PFSK-1 (cell line): ENCODE measurements around the gene SIGLEC11.

Source experiments
- POLR2AphosphoS5 ChIP-seq: IDR thresholded peaks from 2 replicates; pipeline ENCODE4 v1.6.1; 2012; ENCODE audit warnings: low read depth, mild to moderate bottlenecking, control low read depth, low read length, moderate library complexity
- REST ChIP-seq, 2 experiments: IDR thresholded peaks; 2 replicates each; pipeline versions ENCODE4 v1.6.1 to v1.8.0; 2011 to 2012; ENCODE audit warnings: low read depth in 2 of 2, low read length in 2 of 2, control low read depth in 1 of 2, inconsistent platforms in 1 of 2, mild to moderate bottlenecking in 1 of 2, moderate library complexity in 1 of 2; ENCODE audit not compliant: insufficient read depth in 1 of 2
- SIN3A ChIP-seq: IDR thresholded peaks from 2 replicates; pipeline ENCODE4 v1.6.1; 2012; ENCODE audit warnings: mild to moderate bottlenecking, low read length, moderate library complexity, borderline replicate concordance; ENCODE audit not compliant: insufficient read depth

- no peak for TF ChIP-seq REST (IDR thresholded peaks at IDR 0.05; ENCODE audit: insufficient read depth in 1 of 2, low read depth in 2 of 2, low read length in 2 of 2)
- no peak for TF ChIP-seq POLR2AphosphoS5
- no peak for TF ChIP-seq SIN3A
Observed at GRCh38 chr19:50003810-50004419, 42.9 kb upstream of the SIGLEC11 start.
